Measurements from ENCODE around the gene FOXG1.
A peak's percentile ranks its signal among the peaks of the same experiment; 100 is the strongest.

The FOXG1 gene

GRCh38 chr14:28766469-28766955 is at the start of gene FOXG1:
Gene FOXG1, plus strand, starts transcription at chr14:28766787. Its CDS starts 493 bp downstream, at chr14:28767280.
- DNase-seq (ENCODE audit: low spot score) = no peak

GRCh38 chr14:28719130-28719529 is 47.5 kb upstream of the FOXG1 start:
- no peak for DNase-seq (ENCODE audit: low spot score)

GRCh38 chr14:28731358-28731757 is 35.2 kb upstream of the FOXG1 start:
- DNase-seq (ENCODE audit: low spot score) = no peak

DNA sequence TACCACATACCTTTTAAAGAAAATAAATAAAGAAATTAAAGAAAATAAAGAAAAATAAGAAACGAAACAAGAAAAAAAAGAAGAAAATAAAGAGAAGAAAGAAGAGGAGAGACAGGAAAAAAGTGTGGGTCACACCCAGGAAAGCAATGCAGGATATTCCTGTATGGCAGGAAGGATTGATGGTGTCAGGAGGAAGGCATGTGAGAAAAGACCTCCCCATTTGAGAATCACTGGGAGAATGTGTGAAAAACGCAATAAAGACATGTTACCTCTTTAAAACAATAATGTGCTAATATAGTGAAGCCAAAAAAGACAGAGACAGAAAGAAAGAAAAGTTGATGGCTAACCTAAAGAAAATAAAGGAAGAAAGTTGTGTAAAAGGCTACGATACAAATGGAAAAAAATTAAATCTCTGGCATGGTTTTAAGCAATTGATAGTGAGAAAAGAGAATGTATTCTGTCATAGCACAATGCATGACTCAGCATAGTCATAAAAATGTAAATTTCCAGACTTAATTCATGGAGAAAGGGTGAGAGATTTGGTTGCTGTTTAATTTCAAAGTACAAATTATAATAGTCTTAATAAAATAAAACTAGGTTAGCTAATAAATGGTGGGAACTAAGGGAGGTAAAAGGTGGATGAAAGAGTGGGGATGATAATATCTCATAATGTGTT is 24.3 kb upstream of the FOXG1 start:
- no peak for DNase-seq (ENCODE audit: low spot score)

GRCh38 chr14:28744126-28744525 is 22.5 kb upstream of the FOXG1 start:
- DNase-seq (ENCODE audit: low spot score) = no peak

DNA sequence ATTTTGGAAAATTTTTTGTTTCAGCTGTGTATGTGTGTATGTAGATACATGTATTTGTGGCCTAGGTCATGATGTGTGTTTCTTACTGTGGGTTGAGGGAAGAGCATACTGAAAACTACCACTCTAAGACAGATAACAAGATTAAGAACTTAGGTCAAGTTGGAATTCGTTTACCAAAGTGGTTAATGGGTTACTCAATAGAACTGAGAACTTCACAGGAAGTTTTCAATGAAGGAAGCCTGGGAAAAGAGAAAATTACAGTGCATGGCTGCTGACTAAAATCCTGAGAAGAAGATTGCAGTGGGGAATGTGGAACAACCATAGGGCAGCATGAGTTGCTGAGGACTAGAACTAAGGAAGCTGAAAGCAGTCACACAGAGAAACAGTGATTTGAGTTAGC is 21.4 kb upstream of the FOXG1 start:
- DNase-seq (ENCODE audit: low spot score) = no peak

DNA sequence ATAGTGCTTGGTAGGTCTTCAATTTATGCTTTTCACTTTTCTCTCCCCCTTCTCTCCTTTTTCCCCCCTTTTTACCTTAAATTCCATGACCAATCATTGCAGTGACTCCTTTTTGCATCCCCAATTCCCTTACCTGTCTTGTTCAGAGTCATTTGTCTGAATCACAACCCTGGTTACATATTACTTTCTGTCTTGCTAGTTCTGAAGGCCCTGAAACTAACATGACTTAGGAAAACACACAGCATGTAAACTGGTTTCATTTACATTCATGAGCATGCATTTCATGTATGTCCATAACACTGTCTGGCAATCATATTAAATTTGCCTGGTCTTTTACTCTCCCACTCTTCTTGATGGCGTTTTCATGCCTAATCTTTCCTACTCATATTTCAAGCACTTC is 20.3 kb upstream of the FOXG1 start:
- no peak for DNase-seq (ENCODE audit: low spot score)

DNA sequence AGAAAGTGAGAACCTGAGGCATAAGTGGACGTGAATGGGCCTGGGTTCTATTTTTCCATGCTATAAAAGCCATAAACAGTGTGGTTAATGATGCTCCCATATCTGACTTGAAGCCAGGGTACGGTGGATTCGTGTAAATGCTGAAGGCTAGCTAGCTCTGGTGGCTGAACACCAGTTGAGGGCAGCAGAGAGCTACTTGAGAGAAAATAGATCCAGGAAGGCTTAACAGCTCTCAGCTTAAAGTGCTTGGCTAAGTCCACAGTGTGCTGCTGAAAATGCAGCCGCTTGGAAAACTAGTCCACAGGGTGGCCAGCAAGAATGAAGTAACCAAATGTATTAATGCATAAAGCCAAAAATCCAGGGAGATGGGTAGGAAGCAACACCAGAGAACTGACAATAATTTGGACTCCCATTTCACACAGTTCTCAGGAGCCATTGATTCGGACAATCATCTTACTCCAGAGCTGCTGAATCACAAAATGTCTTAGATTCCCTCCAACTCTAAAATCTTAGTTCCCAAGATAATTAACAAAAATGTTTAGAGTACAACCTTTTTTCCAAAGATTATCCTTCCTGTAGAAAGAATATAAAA is 15.0 kb upstream of the FOXG1 start:
- DNase-seq (ENCODE audit: low spot score) = peak; percentile 46

DNA sequence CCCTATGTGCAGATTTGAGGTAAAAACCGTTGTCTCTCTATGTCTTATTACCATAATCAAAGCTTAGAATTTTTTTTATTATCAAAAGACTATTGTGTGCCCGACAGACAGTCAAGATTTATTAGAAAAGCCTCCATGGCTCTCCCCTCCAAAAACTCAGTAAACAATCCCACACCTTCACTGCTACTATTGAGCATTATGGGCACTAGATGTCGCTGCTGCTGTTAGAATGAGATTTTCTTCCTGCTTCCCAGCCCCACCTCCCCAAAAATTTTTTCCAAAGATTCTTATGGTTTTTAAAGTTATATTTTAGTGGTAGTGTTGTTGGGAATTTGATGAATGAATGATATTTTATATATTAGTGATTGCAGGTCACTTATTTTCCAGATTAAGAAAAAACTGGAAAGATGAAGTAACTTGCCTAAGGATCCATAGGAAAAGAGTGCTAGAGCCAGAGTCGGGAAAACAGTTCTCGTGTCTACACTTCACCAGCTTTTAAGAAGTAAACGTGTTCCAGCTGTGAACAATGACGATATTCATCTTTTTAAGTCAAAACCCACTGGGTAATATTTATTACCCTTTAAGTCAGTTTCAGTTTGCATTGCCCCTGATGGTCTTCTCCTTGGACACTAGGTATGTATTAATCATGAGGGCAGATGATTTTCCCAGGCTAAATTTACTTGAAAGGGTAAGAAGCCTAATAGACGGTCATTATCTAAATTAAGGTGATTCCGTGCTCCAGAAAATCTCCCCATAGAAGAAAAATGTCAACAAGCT is 12.2 kb upstream of the FOXG1 start:
- peak; percentile 52 for DNase-seq (ENCODE audit: low spot score)

DNA sequence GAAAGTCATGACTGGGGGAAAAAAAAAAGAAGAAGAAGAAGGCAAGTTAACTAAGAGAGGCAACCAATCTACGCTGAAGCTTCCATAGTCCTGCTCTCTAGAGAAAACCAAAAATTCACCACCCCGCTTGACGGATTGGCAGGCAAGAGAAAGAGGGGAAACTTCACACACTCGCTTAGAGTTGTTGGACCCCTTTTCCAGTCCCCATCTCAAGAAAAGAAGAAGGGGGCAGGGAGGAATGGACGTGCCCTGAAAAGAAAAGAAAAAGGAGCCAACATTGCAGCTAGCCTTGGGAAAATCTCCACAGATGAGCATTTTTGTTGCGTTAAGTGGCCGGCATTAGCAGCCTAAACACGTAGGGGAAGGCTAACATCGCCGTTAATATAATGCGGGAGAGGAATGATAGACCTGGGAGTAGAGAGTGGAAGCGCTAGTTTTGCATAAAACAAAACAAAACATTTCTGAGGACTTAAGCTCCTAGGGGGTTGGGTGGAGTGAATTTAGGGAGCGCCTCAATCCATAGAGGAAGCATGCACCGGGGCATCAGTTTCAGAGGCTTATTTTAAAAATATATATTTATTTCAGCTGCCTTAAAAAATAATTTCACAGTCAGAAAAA is 11.3 kb upstream of the FOXG1 start:
- no peak for DNase-seq (ENCODE audit: low spot score)

DNA sequence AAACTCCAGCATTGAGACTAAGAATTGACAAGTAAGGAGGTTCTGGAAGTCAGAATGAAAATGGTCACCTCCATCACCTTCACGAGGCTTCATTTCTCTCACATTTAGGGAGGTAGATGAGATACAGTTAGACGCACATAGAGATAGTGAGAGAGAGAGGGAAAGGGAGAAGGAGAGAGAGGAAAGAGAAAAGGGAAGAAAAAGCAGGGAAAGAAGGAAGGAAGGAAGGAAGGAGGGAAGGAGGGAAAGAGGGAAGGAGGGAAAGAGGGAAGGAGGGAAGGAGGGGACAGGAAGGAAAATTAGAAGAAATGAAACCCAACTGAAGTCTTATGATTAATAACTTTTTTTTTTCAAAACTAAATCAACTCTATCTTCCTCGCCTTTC is 10.7 kb upstream of the FOXG1 start:
- DNase-seq (ENCODE audit: low spot score) = no peak

- DNase-seq (ENCODE audit: low spot score) = no peak
Measured at GRCh38 chr14:28756269-28756883, 10.2 kb upstream of the FOXG1 start.

DNA sequence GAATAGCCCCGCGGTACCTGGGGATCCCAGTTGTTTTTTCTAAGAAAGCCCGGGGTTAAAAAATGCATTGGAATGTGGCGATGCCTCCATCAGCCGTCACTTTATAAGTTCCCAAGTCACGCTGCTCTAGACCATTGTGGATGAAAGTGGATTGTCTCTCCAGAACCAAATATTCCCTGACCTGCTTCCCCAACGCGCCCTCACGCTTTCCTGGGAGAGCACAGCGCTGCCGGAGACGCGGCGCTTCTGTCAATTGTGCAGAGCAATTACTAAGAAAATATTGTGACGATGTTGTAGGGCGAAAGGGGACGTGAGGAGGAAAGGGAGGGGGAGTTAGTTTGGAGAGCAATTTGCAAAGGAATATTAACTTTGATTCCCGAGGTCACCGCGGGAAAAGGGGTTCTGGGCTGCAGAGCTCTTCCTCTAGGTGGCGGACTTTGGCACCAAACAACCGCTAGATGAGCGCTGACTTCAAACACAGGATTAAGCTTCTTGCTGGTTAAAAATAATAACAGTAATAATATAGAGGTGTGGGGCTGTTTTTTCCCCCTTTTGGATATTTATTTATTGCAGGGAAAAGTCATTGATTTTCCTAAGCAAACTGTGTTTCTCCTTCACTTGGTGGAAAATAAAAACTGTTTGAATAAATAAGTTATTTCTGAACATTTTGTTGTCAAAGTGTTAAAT is 9.6 kb upstream of the FOXG1 start:
- peak; percentile 45 for DNase-seq (ENCODE audit: low spot score)

- DNase-seq (ENCODE audit: low spot score) = no peak
Measured at GRCh38 chr14:28757786-28758185, 8.8 kb upstream of the FOXG1 start.

DNA sequence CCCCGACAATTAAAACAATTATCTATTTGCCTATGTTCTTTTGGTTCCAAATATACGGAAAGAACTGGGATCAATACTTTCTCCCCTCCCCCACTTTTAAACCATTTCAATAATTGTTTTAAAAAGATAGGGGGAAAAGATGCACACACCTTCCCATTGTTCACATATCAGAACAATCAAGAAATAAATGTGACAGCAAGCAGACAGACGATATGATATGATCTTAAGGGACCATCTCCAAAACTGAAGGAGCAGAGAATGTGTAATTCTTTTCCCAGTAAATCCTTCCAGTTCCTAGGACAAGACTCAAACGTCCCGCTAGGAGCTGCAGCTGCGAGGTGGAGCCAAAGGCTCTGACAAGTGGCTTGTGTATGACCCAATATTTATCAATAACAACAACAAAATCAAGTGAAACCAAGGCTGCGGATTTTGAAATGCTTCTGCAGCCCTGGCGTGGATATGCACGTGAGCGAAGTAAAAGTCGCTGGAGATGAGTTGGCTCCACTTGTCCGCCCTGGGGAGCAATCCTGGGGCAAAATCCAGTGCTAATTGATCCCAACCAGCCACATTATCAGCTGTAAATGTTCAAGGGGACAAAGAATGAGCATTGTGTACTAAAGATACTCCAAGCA is 8.2 kb upstream of the FOXG1 start:
- no peak for DNase-seq (ENCODE audit: low spot score)

DNA sequence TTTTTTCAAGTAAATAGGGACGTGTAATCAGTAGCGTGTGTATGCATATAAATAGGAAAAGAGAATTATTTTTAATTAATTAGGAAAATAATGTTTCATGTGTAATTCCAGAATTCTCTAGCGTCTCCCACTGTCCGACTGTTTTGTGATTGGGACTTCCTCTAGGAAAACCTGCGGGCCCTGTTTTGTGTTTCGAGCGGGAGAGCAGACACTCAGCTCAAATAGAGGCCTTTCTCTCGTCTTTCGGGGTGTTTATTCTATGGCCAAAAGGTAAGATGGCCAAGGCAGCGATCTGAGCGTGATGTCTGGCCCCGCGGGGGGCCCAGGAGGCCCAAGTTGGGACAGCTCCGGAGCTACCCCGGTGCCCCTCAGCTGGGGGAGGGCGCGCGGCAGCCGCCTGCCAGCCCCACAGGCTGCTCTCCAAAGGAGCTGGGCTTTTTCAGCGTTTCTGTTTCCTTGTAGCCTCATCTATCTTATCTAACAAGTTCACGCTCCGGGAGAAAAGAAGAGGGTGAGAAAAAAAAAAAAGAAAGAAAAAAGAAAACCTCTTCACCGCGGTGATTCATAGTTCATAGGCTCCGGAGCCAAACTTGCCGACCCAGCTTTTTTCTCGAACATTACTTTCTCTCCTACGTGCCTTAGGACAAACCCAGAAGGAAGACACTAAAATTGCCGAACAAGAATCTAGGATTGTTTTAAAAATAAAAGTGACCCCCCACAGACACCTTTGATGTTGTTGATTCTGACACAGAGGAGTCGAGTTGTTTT is 7.5 kb upstream of the FOXG1 start:
- DNase-seq (ENCODE audit: low spot score) = no peak

GRCh38 chr14:28759653-28760313 is 6.8 kb upstream of the FOXG1 start:
- DNase-seq (ENCODE audit: low spot score) = no peak

DNA sequence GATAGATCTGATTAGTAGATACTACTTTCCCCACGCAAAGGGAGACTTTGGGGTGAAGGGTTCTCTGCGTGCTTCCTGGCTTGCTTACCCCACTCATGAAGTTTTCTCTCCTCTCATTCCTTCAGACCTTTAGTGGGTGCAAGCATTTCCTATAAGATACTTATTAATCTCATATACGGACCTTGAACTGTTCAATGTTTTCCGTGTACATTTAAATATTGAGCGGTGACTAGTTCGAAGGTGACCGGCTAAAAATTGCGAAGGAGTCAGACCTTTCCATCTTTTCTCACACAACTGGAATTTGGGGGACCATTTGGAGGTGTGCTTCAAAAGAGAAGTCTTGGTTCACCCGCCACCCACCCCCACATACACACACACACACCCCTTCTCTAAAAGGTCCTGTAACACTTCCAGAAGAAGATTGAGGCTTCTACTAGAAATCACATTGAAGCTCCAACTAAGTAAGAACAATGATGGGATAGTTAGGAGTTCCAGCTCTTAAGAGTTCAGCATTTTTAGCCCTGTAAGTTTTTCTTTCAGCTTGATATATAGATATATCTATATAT is 6.1 kb upstream of the FOXG1 start:
- DNase-seq (ENCODE audit: low spot score) = no peak
